Nephron progenitor cell (in vitro differentiated cells): ENCODE data around the gene TMEM252.

Experiments used
- DNase-seq: peaks from one replicate; pipeline ENCODE4 v3.0.0; 2021
- H3K27ac Mint-ChIP-seq: 2 replicates; pipeline ENCODE4 v1.8.0; 2021; ENCODE audit warnings: mild to moderate bottlenecking, moderate library complexity, mixed read lengths
- H3K27me3 Mint-ChIP-seq: 2 replicates; pipeline ENCODE4 v1.8.0; 2021; ENCODE audit warnings: mild to moderate bottlenecking, low read depth, mixed read lengths; ENCODE audit not compliant: poor library complexity
- H3K36me3 Mint-ChIP-seq: 2 replicates; pipeline ENCODE4 v1.8.0; 2021; ENCODE audit warnings: low read depth, mixed read lengths
- H3K4me1 Mint-ChIP-seq: 2 replicates; pipeline ENCODE4 v1.8.0; 2021; ENCODE audit warnings: mixed read lengths
- H3K4me3 Mint-ChIP-seq: 2 replicates; pipeline ENCODE4 v1.8.0; 2021; ENCODE audit warnings: mild to moderate bottlenecking, moderate library complexity, mixed read lengths
- H3K9me3 Mint-ChIP-seq: 2 replicates; pipeline ENCODE4 v1.8.0; 2021; ENCODE audit warnings: mild to moderate bottlenecking, moderate library complexity, mixed read lengths
- CTCF ChIP-seq: fragments of 200-600 bp; sonication (generic); IDR thresholded peaks from 2 replicates; pipeline ENCODE4 v1.5.0; 2021; ENCODE audit warnings: antibody characterized with exemption

The TMEM252 gene

GRCh38 chr9:68546596-68547390 lies 6.1 kb upstream of the TMEM252 start:
- peaks cover 32% of the 10 kb centered on the region for H3K27me3 Mint-ChIP-seq
- DNase-seq = peak; percentile 46
- peak overlapping the region; percentile 27 for H3K27ac Mint-ChIP-seq
- no peaks in the 10 kb centered on the region for H3K9me3 Mint-ChIP-seq
- no peaks in the 10 kb centered on the region for H3K36me3 Mint-ChIP-seq
- peaks cover 49% of the 10 kb centered on the region for H3K4me1 Mint-ChIP-seq
- no peak overlapping the region for H3K4me3 Mint-ChIP-seq
- TF ChIP-seq CTCF = no peak

GRCh38 chr9:68545033-68545705 lies 4.5 kb upstream of the TMEM252 start:
- Mint-ChIP-seq H3K4me3 (no peak overlapping the region), H3K9me3 (no peaks in the 10 kb centered on the region), H3K27me3 (peaks cover 37% of the 10 kb centered on the region), H3K27ac (no peak overlapping the region), H3K36me3 (no peaks in the 10 kb centered on the region), H3K4me1 (peaks cover 57% of the 10 kb centered on the region)
- no peak for TF ChIP-seq CTCF
- no peak for DNase-seq

GRCh38 chr9:68541568-68541967 lies 885 bp upstream of the TMEM252 start:
- H3K9me3 Mint-ChIP-seq = no peaks in the 10 kb centered on the region
- DNase-seq = no peak
- no peak overlapping the region for H3K4me3 Mint-ChIP-seq
- H3K36me3 Mint-ChIP-seq = no peaks in the 10 kb centered on the region
- peaks cover 30% of the 10 kb centered on the region for H3K27me3 Mint-ChIP-seq
- no peak for TF ChIP-seq CTCF
- H3K4me1 Mint-ChIP-seq = peaks cover 49% of the 10 kb centered on the region
- H3K27ac Mint-ChIP-seq = no peak overlapping the region

- Mint-ChIP-seq H3K36me3 (no peaks in the 10 kb centered on the region), H3K4me1 (peaks cover 50% of the 10 kb centered on the region), H3K27ac (peak overlapping the region; percentile 51), H3K9me3 (no peaks in the 10 kb centered on the region), H3K4me3 (no peak overlapping the region), H3K27me3 (peaks cover 35% of the 10 kb centered on the region)
- TF ChIP-seq CTCF = no peak
- DNase-seq = no peak
Measured at GRCh38 chr9:68538200-68538599, 2.5 kb downstream of the TMEM252 start.

- Mint-ChIP-seq H3K4me1 (peaks cover 54% of the 10 kb centered on the region), H3K27ac (no peak overlapping the region), H3K27me3 (peaks cover 31% of the 10 kb centered on the region), H3K4me3 (no peak overlapping the region), H3K9me3 (no peaks in the 10 kb centered on the region), H3K36me3 (no peaks in the 10 kb centered on the region)
- no peak for DNase-seq
- no peak for TF ChIP-seq CTCF
Measured at GRCh38 chr9:68537616-68537880, 3.1 kb downstream of the TMEM252 start.
